Adrenal gland (tissue), 12 donors: ENCODE measurements around the gene KLHL12. TPM values are rescaled to one million over a fixed set of nuclear protein-coding genes. Genes with fewer than 3 reads are reported as not detected.
"Not testable (repeated sequence)": the region's sequence is repeated elsewhere in the genome, so short reads cannot be mapped to it uniquely, and the experiment has no call there.

Source experiments
- DNase-seq, 7 donors: peaks; one replicate each; pipeline ENCODE4 v3.0.0-alpha.2; 2019 to 2020
- H3K27ac ChIP-seq, 5 donors: fragments of 200-600 bp; sonication (generic) in 4 of 5; 1 replicate in 3 of 5; 2 replicates in 2 of 5; pipeline versions ENCODE4 v1.5.1 to v1.8.0; 2016 to 2020; ENCODE audit warnings: mild to moderate bottlenecking in 1 of 5
- H3K27me3 ChIP-seq: fragments of 200-600 bp; 2 replicates; pipeline ENCODE4 v1.8.0; 2021
- H3K36me3 ChIP-seq, 2 donors: fragments of 200-600 bp; replicated peaks in 1 of 2; 1 replicate in 1 of 2; 2 replicates in 1 of 2; pipeline versions ENCODE4 v1.5.1 to v1.8.0; 2018 to 2022
- H3K4me1 ChIP-seq, 2 donors: fragments of 200-600 bp; replicated peaks in 1 of 2; 1 replicate in 1 of 2; 2 replicates in 1 of 2; pipeline versions ENCODE4 v1.5.1 to v1.8.0; 2018 to 2021
- H3K4me3 ChIP-seq, 4 donors: fragments of 200-600 bp; sonication (generic) in 3 of 4; one replicate each; pipeline ENCODE4 v1.5.1; 2016 to 2018
- H3K9me3 ChIP-seq, 3 donors: fragments of 200-600 bp; sonication (generic) in 1 of 3; replicated peaks in 1 of 3; 1 replicate in 2 of 3; 2 replicates in 1 of 3; pipeline versions ENCODE4 v1.5.1 to v1.8.0; 2016 to 2021
- POLR2A ChIP-seq, 2 donors: fragments of 450-650 bp; IDR thresholded peaks; one replicate each; pipeline ENCODE4 v1.6.1; 2017; ENCODE audit warnings: antibody characterized with exemption in 2 of 2, mild to moderate bottlenecking in 2 of 2, moderate library complexity in 1 of 2
- WGBS, 4 donors: extraction: QIAGEN DNeasy Blood & Tissue Kit in 2 of 4; methylation state at CpG; one replicate each; pipeline versions ENCODE4 v1.1.5 to v1.1.7; 2013 to 2017; 5-methylcytosine and 5-hydroxymethylcytosine counted together
- intact Hi-C, 2 donors: fragments of 100-400 bp; cut with DNase I; formaldehyde crosslinking; loops; one replicate each; pipeline versions ENCODE4 v1.14.1 to v1.15.0; 2022 to 2023
- polyA plus RNA-seq, 3 donors: library from polyadenylated mRNA; stranded (reverse); fragments of 200-250 nt in 2 of 3; fragments of 350-450 nt in 1 of 3; fragmentation: Illumina TruSeq in 1 of 3; extraction: RNeasy Lipid Tissue Mini Kit (QIAGEN cat#74804) in 1 of 3; gene quantifications; one replicate each; pipeline ENCODE4 v1.2.3, GENCODE V29; 2013 to 2014
- total RNA-seq, 9 donors: library from RNA; depleted of rRNA in 4 of 9; stranded (reverse); fragments of >200 nt in 4 of 9; fragments of 120-200 nt in 1 of 9; fragmentation: NEBNext Ultra II Directional in 1 of 9; extraction: Animal tissue kit (Norgen Biotek cat#: 25700) in 1 of 9; gene quantifications; one replicate each; pipeline versions ENCODE4 v1.1.0 to v1.2.4, GENCODE V29; 2013 to 2023
- TF ChIP-seq, protein P1 (sequence below), 6 experiments: fragments of 450-650 bp in 4 of 6; fragments of 200-600 bp in 2 of 6; sonication (generic) in 1 of 6; IDR thresholded peaks; 1 replicate in 5 of 6; 2 replicates in 1 of 6; pipeline versions ENCODE4 v1.5.1 to v1.8.0; 2016 to 2021; ENCODE audit warnings: antibody characterized with exemption in 6 of 6, mild to moderate bottlenecking in 2 of 6, moderate library complexity in 1 of 6
- donor health status: healthy with polysubstance abuse.
- donor health status: Bipolar disorder and iron deficiency.
- donor health status: DM: yes; HTN: yes; CAD: no.
- donor health status: DM: no; HTN: no; CAD: no.
- donor health status: DM: no; HTN: no; CAD: no.
- donor health status: DM: yes; HTN: yes; CAD: no.

The KLHL12 gene
- total and polyA plus RNA-seq, 12 donors = 12.2 to 41.9 (median 26.7) TPM

GRCh38 chr1:202941372-202941771 is 14.3 kb upstream of the KLHL12 start:
- no peak overlapping the region for H3K4me3 ChIP-seq
- no peaks in the 10 kb centered on the region for H3K4me1 ChIP-seq
- 85 to 97% (median 92%) methylated on average over 4 of the region's 4 CpGs for WGBS, 4 donors
- no peak overlapping the region for H3K27ac ChIP-seq
- no peaks in the 10 kb centered on the region for H3K9me3 ChIP-seq
- TF ChIP-seq POLR2A (IDR thresholded peaks at IDR 0.05) = no peak
- TF ChIP-seq, protein P1, sequence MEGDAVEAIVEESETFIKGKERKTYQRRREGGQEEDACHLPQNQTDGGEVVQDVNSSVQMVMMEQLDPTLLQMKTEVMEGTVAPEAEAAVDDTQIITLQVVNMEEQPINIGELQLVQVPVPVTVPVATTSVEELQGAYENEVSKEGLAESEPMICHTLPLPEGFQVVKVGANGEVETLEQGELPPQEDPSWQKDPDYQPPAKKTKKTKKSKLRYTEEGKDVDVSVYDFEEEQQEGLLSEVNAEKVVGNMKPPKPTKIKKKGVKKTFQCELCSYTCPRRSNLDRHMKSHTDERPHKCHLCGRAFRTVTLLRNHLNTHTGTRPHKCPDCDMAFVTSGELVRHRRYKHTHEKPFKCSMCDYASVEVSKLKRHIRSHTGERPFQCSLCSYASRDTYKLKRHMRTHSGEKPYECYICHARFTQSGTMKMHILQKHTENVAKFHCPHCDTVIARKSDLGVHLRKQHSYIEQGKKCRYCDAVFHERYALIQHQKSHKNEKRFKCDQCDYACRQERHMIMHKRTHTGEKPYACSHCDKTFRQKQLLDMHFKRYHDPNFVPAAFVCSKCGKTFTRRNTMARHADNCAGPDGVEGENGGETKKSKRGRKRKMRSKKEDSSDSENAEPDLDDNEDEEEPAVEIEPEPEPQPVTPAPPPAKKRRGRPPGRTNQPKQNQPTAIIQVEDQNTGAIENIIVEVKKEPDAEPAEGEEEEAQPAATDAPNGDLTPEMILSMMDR (IDR thresholded peaks at IDR 0.05) = no peak
- H3K36me3 ChIP-seq = peaks cover 0 to 62% of the 10 kb centered on the region in 2 donors
- no peak for DNase-seq
- H3K27me3 ChIP-seq = no peaks in the 10 kb centered on the region
- intact Hi-C loops = no loop called here

DNA sequence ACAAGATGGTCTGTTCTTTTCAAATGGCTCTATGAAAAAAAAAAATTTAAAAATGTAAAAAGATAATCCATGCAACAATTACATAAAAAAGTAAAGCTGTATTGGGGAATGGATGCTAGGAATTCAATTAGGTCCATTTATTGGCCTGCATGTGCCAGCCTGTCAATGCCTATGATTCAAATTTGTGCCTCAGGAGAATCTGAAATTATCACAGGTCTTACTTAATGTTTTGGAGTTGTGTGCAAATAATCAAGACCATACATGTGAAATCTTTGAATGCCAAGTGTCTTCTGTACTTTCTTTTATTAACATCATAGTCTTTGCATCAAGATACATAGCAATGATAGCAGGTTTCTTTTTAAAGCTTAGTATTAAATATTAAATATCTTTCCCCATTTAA is 13.5 kb upstream of the KLHL12 start:
- Histone ChIP-seq H3K27me3 (no peaks in the 10 kb centered on the region), H3K4me1 (no peaks in the 10 kb centered on the region), H3K36me3 (peaks cover 0 to 55% of the 10 kb centered on the region in 2 donors), H3K9me3 (no peaks in the 10 kb centered on the region), H3K4me3 (no peak overlapping the region), H3K27ac (no peak overlapping the region)
- TF ChIP-seq, protein P1 (IDR thresholded peaks at IDR 0.05) = no peak
- no peak for TF ChIP-seq POLR2A (IDR thresholded peaks at IDR 0.05)
- no peak for DNase-seq
- intact Hi-C loops = no loop called here

- DNase-seq = no peak
- Histone ChIP-seq H3K27ac (no peak overlapping the region), H3K27me3 (no peaks in the 10 kb centered on the region), H3K4me1 (no peaks in the 10 kb centered on the region), H3K9me3 (no peaks in the 10 kb centered on the region), H3K36me3 (peaks cover 0 to 33% of the 10 kb centered on the region in 2 donors), H3K4me3 (no peak overlapping the region)
- TF ChIP-seq, protein P1 (IDR thresholded peaks at IDR 0.05) = no peak
- TF ChIP-seq POLR2A (IDR thresholded peaks at IDR 0.05) = no peak
- intact Hi-C loops = no loop called here
- WGBS, 4 donors = 64 to 80% (median 76%) methylated on average over 5 of the region's 5 CpGs
These were observed 11.4 kb upstream of the KLHL12 start for GRCh38 chr1:202938287-202938925.

DNA sequence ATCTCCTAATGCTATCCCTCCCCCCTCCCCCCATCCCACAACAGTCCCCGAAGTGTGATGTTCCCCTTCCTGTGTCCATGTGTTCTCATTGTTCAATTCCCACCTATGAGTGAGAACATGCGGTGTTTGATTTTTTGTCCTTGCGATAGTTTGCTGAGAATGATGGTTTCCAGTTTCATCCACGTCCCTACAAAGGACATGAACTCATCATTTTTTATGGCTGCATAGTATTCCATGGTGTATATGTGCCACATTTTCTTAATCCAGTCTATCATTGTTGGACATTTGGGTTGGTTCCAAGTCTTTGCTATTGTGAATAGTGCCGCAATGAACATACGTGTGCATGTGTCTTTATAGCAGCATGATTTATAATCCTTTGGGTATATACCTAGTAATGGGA is 9.4 kb upstream of the KLHL12 start:
- intact Hi-C loops, H3K4me1 ChIP-seq, H3K9me3 ChIP-seq, H3K27ac ChIP-seq, DNase-seq, H3K4me3 ChIP-seq, H3K27me3 ChIP-seq: not testable (repeated sequence)
- peaks cover 0 to 13% of the 10 kb centered on the region in 2 donors for H3K36me3 ChIP-seq
- 83 to 88% methylated on average over 1 of the region's 6 CpGs; no CpG with 5 or more reads in 2 of the 4 donors for WGBS, 4 donors

GRCh38 chr1:202935844-202936243 is 8.8 kb upstream of the KLHL12 start:
- H3K27ac ChIP-seq = no peak overlapping the region
- H3K9me3 ChIP-seq = no peaks in the 10 kb centered on the region
- no peak for DNase-seq
- intact Hi-C loops = no loop called here
- H3K27me3 ChIP-seq = no peaks in the 10 kb centered on the region
- no peaks in the 10 kb centered on the region for H3K4me1 ChIP-seq
- TF ChIP-seq, protein P1 (IDR thresholded peaks at IDR 0.05) = no peak
- TF ChIP-seq POLR2A (IDR thresholded peaks at IDR 0.05) = no peak
- peaks cover 0 to 8% of the 10 kb centered on the region in 2 donors for H3K36me3 ChIP-seq
- 65 to 83% (median 81%) methylated on average over 3 of the region's 3 CpGs for WGBS, 4 donors
- H3K4me3 ChIP-seq = no peak overlapping the region
